ENCODE results near the gene PRKCE. TPM values are rescaled to one million over a fixed set of nuclear protein-coding genes. Genes with fewer than 3 reads are reported as not detected.

The PRKCE gene
- total RNA-seq, 2 experiments from 2014 or later: 24.9 to 26.2 TPM

DNA sequence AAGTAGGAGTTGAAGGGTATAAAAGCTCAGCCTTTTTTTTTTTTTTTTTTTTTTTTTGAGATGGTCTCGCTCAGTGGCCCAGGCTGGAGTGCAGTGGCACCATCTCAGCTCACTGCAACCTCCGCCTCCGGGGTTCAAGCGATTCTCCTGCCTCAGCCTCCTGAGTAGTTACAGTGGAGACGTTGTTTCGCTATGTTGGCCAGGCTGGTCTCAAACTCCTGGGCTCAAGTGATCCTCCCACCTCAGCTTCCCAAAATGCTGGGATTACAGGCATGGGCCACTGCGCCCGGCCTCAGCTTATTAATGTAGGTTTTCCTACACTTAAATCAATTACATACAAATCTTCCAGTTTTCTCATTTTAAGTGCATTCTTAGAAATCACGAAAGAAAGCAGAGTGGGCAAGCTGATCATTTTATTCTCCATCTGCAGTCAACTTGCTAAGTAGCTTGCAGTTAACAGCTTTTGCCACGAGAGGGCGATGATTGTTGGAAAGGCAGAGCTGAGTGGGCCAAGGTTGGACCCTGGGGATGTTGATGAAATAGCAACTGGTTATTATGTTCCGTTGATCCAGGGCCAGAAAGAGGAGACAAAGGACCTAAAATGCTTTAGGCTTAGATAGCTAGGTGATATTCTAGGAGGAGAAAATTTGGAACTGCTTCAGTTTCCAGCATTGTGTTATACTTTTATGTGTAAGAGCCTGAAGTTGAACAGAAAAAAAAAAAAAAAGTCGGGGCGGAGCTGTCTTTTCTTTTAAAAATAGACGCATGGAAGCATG, 411.4 kb downstream of the PRKCE start:
- Mint-ChIP-seq H3K4me3 (no peak overlapping the region), H3K27ac (no peak overlapping the region), H3K36me3 (ENCODE audit: low read depth) (no peaks in the 10 kb centered on the region), H3K4me1 (ENCODE audit: low read depth) (no peaks in the 10 kb centered on the region), H3K9me3 (no peaks in the 10 kb centered on the region), H3K27me3 (no peaks in the 10 kb centered on the region)
- H3K4me3 ChIP-seq (ENCODE audit: low read length): no peak overlapping the region
- intact Hi-C loops (cut with DNase I, micrococcal nuclease): loop anchor here (1.0 to 10.0 kb wide), 6 partner anchors 229 to 592 kb away; no protein-coding TSS in a partner anchor
- ChIA-PET CTCF (interaction anchor here (0.6 to 1.3 kb wide), 7 partner anchors 12 to 588 kb away, joined by 3 to 6 read pairs (median 3); no protein-coding TSS in a partner anchor), POLR2A (interaction anchor here (0.9 to 1.0 kb wide), 2 partner anchors 231 to 234 kb away, joined by 3 to 4 read pairs; partner anchors contain the start of gene EPAS1)
- H3K36me3 ChIP-seq (ENCODE audit: insufficient read depth, low read length): no peaks in the 10 kb centered on the region
- DNase-seq: peak; percentile 41 to 74 (median 57)
- peak; percentile 52 for ATAC-seq (ENCODE audit: poor library complexity)
- peak; percentile 88 for TF ChIP-seq CTCF (IDR thresholded peaks at IDR 0.05)
- no peak overlapping the region for H3K27ac ChIP-seq (ENCODE audit: low read depth in 1 of 2, low read length in 2 of 2)
- no peaks in the 10 kb centered on the region for H3K27me3 ChIP-seq (ENCODE audit: control insufficient read depth in 1 of 2, insufficient read depth in 2 of 2, low read length in 2 of 2)
- H3K4me1 ChIP-seq (ENCODE audit: insufficient read depth, low read length): no peaks in the 10 kb centered on the region
- no peaks in the 10 kb centered on the region for H3K9me3 ChIP-seq (ENCODE audit: control insufficient read depth in 1 of 2, insufficient read depth in 1 of 2, low read length in 2 of 2)

GRCh38 chr2:46064396-46064795, 412.9 kb downstream of the PRKCE start:
- no peaks in the 10 kb centered on the region for H3K4me1 Mint-ChIP-seq (ENCODE audit: low read depth)
- no peak for TF ChIP-seq CTCF (IDR thresholded peaks at IDR 0.05)
- H3K4me3 Mint-ChIP-seq: no peak overlapping the region
- intact Hi-C loops (cut with DNase I, micrococcal nuclease): loop anchor here (5.0 to 10.0 kb wide), 2 partner anchors 228 to 590 kb away; no protein-coding TSS in a partner anchor
- no peak overlapping the region for H3K4me3 ChIP-seq (ENCODE audit: low read length)
- ATAC-seq (ENCODE audit: poor library complexity) (no peak), DNase-seq (no peak)
- no peaks in the 10 kb centered on the region for H3K4me1 ChIP-seq (ENCODE audit: insufficient read depth, low read length)
- no peak overlapping the region for H3K27ac ChIP-seq (ENCODE audit: low read depth in 1 of 2, low read length in 2 of 2)
- CTCF ChIA-PET: no interaction called here
- no peaks in the 10 kb centered on the region for H3K9me3 Mint-ChIP-seq
- no peak overlapping the region for H3K27ac Mint-ChIP-seq
- no peaks in the 10 kb centered on the region for H3K27me3 Mint-ChIP-seq
- H3K36me3 ChIP-seq (ENCODE audit: insufficient read depth, low read length): no peaks in the 10 kb centered on the region
- H3K9me3 ChIP-seq (ENCODE audit: control insufficient read depth in 1 of 2, insufficient read depth in 1 of 2, low read length in 2 of 2): no peaks in the 10 kb centered on the region
- no peaks in the 10 kb centered on the region for H3K36me3 Mint-ChIP-seq (ENCODE audit: low read depth)
- H3K27me3 ChIP-seq (ENCODE audit: control insufficient read depth in 1 of 2, insufficient read depth in 2 of 2, low read length in 2 of 2): no peaks in the 10 kb centered on the region
- POLR2A ChIA-PET: no interaction called here

DNA sequence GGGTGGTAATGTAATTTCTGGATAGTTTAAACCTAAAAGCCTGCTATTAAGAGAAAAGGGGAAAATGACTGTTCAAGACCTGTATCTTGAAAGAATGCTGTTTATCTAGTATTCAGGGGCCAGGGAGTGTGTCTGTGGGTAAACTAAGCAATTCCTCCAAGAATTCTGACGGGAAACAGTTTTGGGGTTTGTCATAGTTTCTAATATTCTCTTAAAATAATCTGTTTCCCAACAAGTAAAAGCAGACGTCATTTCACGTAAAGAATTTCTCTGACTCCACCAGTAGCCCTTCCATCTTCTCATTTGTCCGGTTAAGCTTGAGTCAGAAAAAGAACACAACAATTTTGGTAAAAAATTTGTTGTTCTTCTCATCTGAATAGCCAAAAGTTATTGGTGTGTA, 413.7 kb downstream of the PRKCE start:
- no peaks in the 10 kb centered on the region for H3K27me3 ChIP-seq (ENCODE audit: control insufficient read depth in 1 of 2, insufficient read depth in 2 of 2, low read length in 2 of 2)
- Mint-ChIP-seq H3K4me3 (no peak overlapping the region), H3K27ac (no peak overlapping the region), H3K4me1 (ENCODE audit: low read depth) (no peaks in the 10 kb centered on the region), H3K36me3 (ENCODE audit: low read depth) (no peaks in the 10 kb centered on the region), H3K27me3 (no peaks in the 10 kb centered on the region), H3K9me3 (no peaks in the 10 kb centered on the region)
- H3K27ac ChIP-seq (ENCODE audit: low read depth in 1 of 2, low read length in 2 of 2): no peak overlapping the region
- TF ChIP-seq CTCF (IDR thresholded peaks at IDR 0.05): no peak
- no peaks in the 10 kb centered on the region for H3K4me1 ChIP-seq (ENCODE audit: insufficient read depth, low read length)
- H3K36me3 ChIP-seq (ENCODE audit: insufficient read depth, low read length): no peaks in the 10 kb centered on the region
- DNase-seq (no peak), ATAC-seq (ENCODE audit: poor library complexity) (no peak)
- ChIA-PET POLR2A (no interaction called here), CTCF (no interaction called here)
- no peak overlapping the region for H3K4me3 ChIP-seq (ENCODE audit: low read length)
- intact Hi-C loops (cut with DNase I, micrococcal nuclease): loop anchor here in 1 of 2 experiments (10.0 kb wide), 1 partner anchor 590 kb away; no protein-coding TSS in a partner anchor
- H3K9me3 ChIP-seq (ENCODE audit: control insufficient read depth in 1 of 2, insufficient read depth in 1 of 2, low read length in 2 of 2): no peaks in the 10 kb centered on the region
